Heart right ventricle (tissue), 16 donors: ENCODE data around the gene STAT4. TPM values are rescaled to one million over a fixed set of nuclear protein-coding genes. Genes with fewer than 3 reads are reported as not detected.

Experiments
- ATAC-seq, 8 donors: fragments of 200-7000 bp; cut with Tn5 transposase; one replicate each; pipeline ENCODE4 v1.9.1; 2020; ENCODE audit warnings: mild to moderate bottlenecking in 8 of 8, moderate library complexity in 8 of 8, moderate number of reproducible peaks in 1 of 8
- DNase-seq, 2 donors: peaks; one replicate each; pipeline ENCODE4 v3.0.0-alpha.2; 2020
- H3K27ac ChIP-seq, 10 donors: fragments of 200-600 bp; sonication (generic) in 2 of 10; one replicate each; pipeline versions ENCODE4 v1.5.0 to v1.8.0; 2020 to 2022; ENCODE audit warnings: mild to moderate bottlenecking in 3 of 10
- H3K27me3 ChIP-seq, 7 donors: fragments of 200-600 bp; one replicate each; pipeline ENCODE4 v1.8.0; 2021 to 2022; ENCODE audit warnings: mild to moderate bottlenecking in 2 of 7
- H3K36me3 ChIP-seq, 9 donors: fragments of 200-600 bp; sonication (generic) in 1 of 9; one replicate each; pipeline versions ENCODE4 v1.5.0 to v1.8.0; 2020 to 2022; ENCODE audit warnings: mild to moderate bottlenecking in 2 of 9
- H3K4me1 ChIP-seq, 9 donors: fragments of 200-600 bp; sonication (generic) in 1 of 9; one replicate each; pipeline versions ENCODE4 v1.5.0 to v1.8.0; 2020 to 2022; ENCODE audit warnings: mild to moderate bottlenecking in 4 of 9
- H3K4me3 ChIP-seq, 10 donors: fragments of 200-600 bp; sonication (generic) in 2 of 10; one replicate each; pipeline versions ENCODE4 v1.5.0 to v1.8.0; 2020 to 2022; ENCODE audit warnings: mild to moderate bottlenecking in 7 of 10, moderate library complexity in 2 of 10
- H3K9me3 ChIP-seq, 11 donors: fragments of 200-600 bp in 10 of 11; sonication (generic) in 2 of 11; one replicate each; pipeline versions ENCODE4 v1.5.0 to v1.8.0; 2013 to 2022; ENCODE audit warnings: mild to moderate bottlenecking in 2 of 11, control low read depth in 1 of 11, moderate library complexity in 1 of 11
- CTCF ChIP-seq, 9 donors: fragments of 200-600 bp; sonication (generic) in 2 of 9; IDR thresholded peaks; one replicate each; pipeline versions ENCODE4 v1.5.0 to v1.8.0; 2021 to 2022; ENCODE audit warnings: antibody characterized with exemption in 9 of 9, mild to moderate bottlenecking in 5 of 9, moderate library complexity in 1 of 9
- WGBS, 2 donors: extraction: QIAGEN DNeasy Blood & Tissue Kit; methylation state at CpG; one replicate each; pipeline ENCODE4 v1.1.7; 2013; ENCODE audit warnings: inconsistent platforms in 1 of 2; 5-methylcytosine and 5-hydroxymethylcytosine counted together
- intact Hi-C, 10 donors: fragments of 100-400 bp; cut with DNase I; formaldehyde crosslinking; loops; one replicate each; pipeline versions ENCODE4 v1.11.1 to v1.14.2; 2022
- polyA plus RNA-seq, 2 donors: library from polyadenylated mRNA; stranded (reverse); fragments of 200-250 nt; gene quantifications; one replicate each; pipeline ENCODE4 v1.2.3, GENCODE V29; 2013
- total RNA-seq, 10 donors: library from RNA; stranded (reverse); fragmentation: NEBNext Ultra II Directional in 3 of 10; extraction: Animal tissue kit (Norgen Biotek cat#: 25700) in 3 of 10; gene quantifications; one replicate each; pipeline versions ENCODE4 v1.2.1 to v1.2.4, GENCODE V29; 2021 to 2023
- donor health status: Arrhythmogenic right ventricular cardiomyopathy.
- donor health status: ischemic (EF 13 %, LVEDD 7.1; RV severe dilation, severe dysfunction).
- donor health status: healthy with polysubstance abuse.
- donor health status: DM: no; HTN: yes; CAD: no.
- donor health status: DM: no; HTN: no; CAD: no.
- donor health status: ischemic (EF 25% LVEDD 6.9; RV normal size, moderate dysfunction).
- donor health status: ischemic (EF 25% LVEDD 5.7; RV mildly dilated, moderate dysfunction).
- donor health status: healthy.
- donor health status: DM: yes; HTN: yes; CAD: no.
- donor health status: Ischemic cardiomyopathy.
- donor health status: ischemic (EF 35%, LVEDD 5.7; RV mildly dilated, moderate dysfunction).
- donor health status: nonischemic (EF 11% LVEDD 7.7; RV severe dilation, severe dysfunction).
- donor health status: DM: yes; HTN: yes; CAD: no.
- donor health status: PGD.
- donor health status: ischemic (EF 29% LVEDD 5.4; RV normal size, mild dysfunction).
- donor health status: nonischemic (EF 23%, LVEDD 6.1; RV moderate dilation, normal function).

The STAT4 gene
- total and polyA plus RNA-seq, 12 donors: 0.52 to 9.4 (median 2.2) TPM

- Histone ChIP-seq H3K27me3 (peaks cover 0 to 3% (median 0%) of the 10 kb centered on the region in 7 donors), H3K4me3 (no peak overlapping the region), H3K4me1 (peaks cover 0 to 61% (median 6%) of the 10 kb centered on the region in 9 donors), H3K27ac (peak overlapping the region in 1 of 10 donors; percentile 52), H3K36me3 (peaks cover 0 to 11% (median 0%) of the 10 kb centered on the region in 9 donors), H3K9me3 (no peaks in the 10 kb centered on the region)
- TF ChIP-seq CTCF (IDR thresholded peaks at IDR 0.05): peak; percentile 21 to 72 (median 62)
- WGBS, 2 donors: 35 to 42% methylated on average over 8 of the region's 8 CpGs
- DNase-seq (no peak), ATAC-seq (peak in 6 of 8 donors; percentile 49 to 76 (median 66))
- intact Hi-C loops: loop anchor here in 7 of 10 donors (1.0 to 10.0 kb wide), 6 partner anchors 176 to 249 kb away; no protein-coding TSS in a partner anchor
These were observed 120.2 kb downstream of the STAT4 start for GRCh38 chr2:191030521-191031154.

- Histone ChIP-seq H3K4me1 (peaks cover 0 to 72% (median 6%) of the 10 kb centered on the region in 9 donors), H3K27ac (peak overlapping the region in 1 of 10 donors; percentile 52), H3K4me3 (no peak overlapping the region), H3K36me3 (peaks cover 0 to 6% (median 0%) of the 10 kb centered on the region in 9 donors), H3K9me3 (no peaks in the 10 kb centered on the region), H3K27me3 (peaks cover 0 to 3% (median 0%) of the 10 kb centered on the region in 7 donors)
- no peak for DNase-seq
- WGBS, 2 donors: 85 to 91% methylated on average over 10 of the region's 10 CpGs
- intact Hi-C loops: loop anchor here in 3 of 10 donors (5.0 kb wide), 2 partner anchors 177 to 247 kb away; no protein-coding TSS in a partner anchor
- TF ChIP-seq CTCF (IDR thresholded peaks at IDR 0.05): no peak
- no peak for ATAC-seq
These were observed 121.4 kb downstream of the STAT4 start for GRCh38 chr2:191029280-191029950.

GRCh38 chr2:191026377-191026776, 124.4 kb downstream of the STAT4 start:
- peaks cover 0 to 79% (median 4%) of the 10 kb centered on the region in 9 donors for H3K4me1 ChIP-seq
- peaks cover 0 to 3% (median 0%) of the 10 kb centered on the region in 7 donors for H3K27me3 ChIP-seq
- intact Hi-C loops: loop anchor here in 3 of 10 donors (5.0 kb wide), 2 partner anchors 174 to 244 kb away; no protein-coding TSS in a partner anchor
- ATAC-seq: no peak
- 40 to 43% methylated on average over 2 of the region's 2 CpGs for WGBS, 2 donors
- peak overlapping the region in 1 of 10 donors; percentile 70 for H3K27ac ChIP-seq
- no peak for DNase-seq
- no peak for TF ChIP-seq CTCF (IDR thresholded peaks at IDR 0.05)
- H3K9me3 ChIP-seq: no peaks in the 10 kb centered on the region
- no peaks in the 10 kb centered on the region for H3K36me3 ChIP-seq
- no peak overlapping the region for H3K4me3 ChIP-seq

- DNase-seq (no peak), ATAC-seq (no peak)
- H3K27ac ChIP-seq: peak overlapping the region in 1 of 10 donors; percentile 70
- 39 to 46% methylated on average over 1 of the region's 1 CpG for WGBS, 2 donors
- H3K27me3 ChIP-seq: peaks cover 0 to 3% (median 0%) of the 10 kb centered on the region in 7 donors
- no peaks in the 10 kb centered on the region for H3K36me3 ChIP-seq
- TF ChIP-seq CTCF (IDR thresholded peaks at IDR 0.05): no peak
- no peak overlapping the region for H3K4me3 ChIP-seq
- peaks cover 0 to 76% (median 7%) of the 10 kb centered on the region in 9 donors for H3K4me1 ChIP-seq
- intact Hi-C loops: loop anchor here in 3 of 10 donors (5.0 kb wide), 2 partner anchors 173 to 243 kb away; no protein-coding TSS in a partner anchor
- no peaks in the 10 kb centered on the region for H3K9me3 ChIP-seq
These were observed 125.7 kb downstream of the STAT4 start for GRCh38 chr2:191025135-191025534.
